Endothelial cell of umbilical vein (primary cell): Measurements from ENCODE around the gene MARVELD1. TPM values are rescaled to one million over a fixed set of nuclear protein-coding genes. Genes with fewer than 3 reads are reported as not detected.

Source experiments
- BruUV-seq: library from RNA; stranded (reverse); fragments of 400-500 nt; replicated peaks from 2 replicates; lab custom pipeline; 2021; lab: Mats Ljungman, UMichigan
- CTCF ChIA-PET: fragments of 300-600, 350-600 bp; sonication (Branson Sonifier 250); formaldehyde crosslinking; loops from one replicate; lab custom pipeline; 2021; ENCODE audit warnings: antibody characterized with exemption, inconsistent platforms; lab: Charles Lee
- POLR2A ChIA-PET: fragments of 300-600, 350-600 bp; sonication (Branson Sonifier 250); formaldehyde crosslinking; loops from one replicate; lab custom pipeline; 2021; ENCODE audit warnings: antibody characterized with exemption, inconsistent platforms; lab: Charles Lee
- DNase-seq: peaks from one replicate; pipeline ENCODE4 v3.0.0-alpha.2; 2011; ENCODE audit warnings: low read depth, low spot score
- FAIRE-seq: peaks from 2 replicates; lab custom pipeline; 2011; peaks lifted over from hg19 to GRCh38; lab: Jason Lieb, UNC
- H2AFZ ChIP-seq: 2 replicates; pipeline ENCODE4 v1.6.0; 2012; ENCODE audit warnings: low read depth, low read length, control low read depth, inconsistent platforms
- H3K27ac ChIP-seq: 2 replicates; pipeline ENCODE4 v1.5.1; 2011; ENCODE audit warnings: low read depth, mild to moderate bottlenecking, control low read depth, low read length, moderate library complexity; ENCODE audit not compliant: insufficient read depth
- H3K27me3 ChIP-seq, 2 experiments: 2 replicates each; pipeline versions ENCODE4 v1.6.0 to v1.6.1; 2011; ENCODE audit warnings: low read length in 2 of 2, mixed read lengths in 1 of 2; ENCODE audit not compliant: control insufficient read depth in 2 of 2, insufficient read depth in 2 of 2
- H3K36me3 ChIP-seq, 2 experiments: 2 replicates in 1 of 2; 3 replicates in 1 of 2; pipeline ENCODE4 v1.5.1; 2011; ENCODE audit warnings: low read length in 2 of 2, mild to moderate bottlenecking in 1 of 2, moderate library complexity in 1 of 2; ENCODE audit not compliant: control insufficient read depth in 2 of 2, insufficient read depth in 2 of 2; ENCODE audit errors: extremely low read depth in 1 of 2
- H3K4me1 ChIP-seq: 3 replicates; pipeline ENCODE4 v1.5.1; 2011; ENCODE audit warnings: mild to moderate bottlenecking, low read length; ENCODE audit not compliant: control insufficient read depth, insufficient read depth; ENCODE audit errors: extremely low read depth
- H3K4me2 ChIP-seq: 2 replicates; pipeline ENCODE4 v1.6.1; 2011; ENCODE audit warnings: low read length, control low read depth, mixed read lengths; ENCODE audit not compliant: insufficient read depth
- H3K4me3 ChIP-seq, 3 experiments: fragments of 200-600 bp in 1 of 3; sonication (generic), shearing (Covaris generic) in 1 of 3; replicated peaks in 1 of 3; 2 replicates each; pipeline ENCODE4 v1.5.1; 2011 to 2016; ENCODE audit warnings: control low read depth in 3 of 3, low read length in 3 of 3, mild to moderate bottlenecking in 2 of 3, inconsistent platforms in 1 of 3, low read depth in 1 of 3, moderate library complexity in 1 of 3; ENCODE audit not compliant: insufficient read depth in 1 of 3
- H3K79me2 ChIP-seq: 2 replicates; pipeline ENCODE4 v1.6.0; 2012; ENCODE audit warnings: low read length, inconsistent platforms; ENCODE audit not compliant: control insufficient read depth, insufficient read depth
- H3K9ac ChIP-seq: replicated peaks from 2 replicates; pipeline ENCODE3; 2011; ENCODE audit warnings: low read length, control low read depth; ENCODE audit not compliant: insufficient read depth; ENCODE audit errors: extremely low read depth
- H3K9me1 ChIP-seq: replicated peaks from 3 replicates; pipeline ENCODE4 v1.6.0; 2011; ENCODE audit warnings: mild to moderate bottlenecking, low read length; ENCODE audit not compliant: control insufficient read depth, insufficient read depth; ENCODE audit errors: extremely low read depth
- H3K9me3 ChIP-seq: replicated peaks from 2 replicates; pipeline ENCODE4 v1.5.1; 2012; ENCODE audit warnings: low read length, inconsistent platforms; ENCODE audit not compliant: control insufficient read depth, insufficient read depth
- H4K20me1 ChIP-seq: replicated peaks from 2 replicates; pipeline ENCODE3; 2011; ENCODE audit warnings: mild to moderate bottlenecking, low read length; ENCODE audit not compliant: control insufficient read depth, insufficient read depth; ENCODE audit errors: extremely low read depth
- EZH2 ChIP-seq: IDR thresholded peaks from 2 replicates; pipeline ENCODE4 v1.6.1; 2012; ENCODE audit warnings: borderline replicate concordance, low read depth, mild to moderate bottlenecking, moderate library complexity, low read length, inconsistent platforms; ENCODE audit not compliant: severe bottlenecking
- JUN ChIP-seq: IDR thresholded peaks from 2 replicates; pipeline ENCODE4 v1.6.1; 2011; ENCODE audit warnings: borderline replicate concordance, low read depth; ENCODE audit not compliant: insufficient read length, insufficient read depth
- POLR2A ChIP-seq: IDR thresholded peaks from 2 replicates; pipeline ENCODE4 v1.6.1; 2012; ENCODE audit warnings: low read depth, mild to moderate bottlenecking, control low read depth, low read length
- dilution Hi-C: fragments of 300-500 bp; cut with MboI; formaldehyde crosslinking; loops from one replicate; pipeline ENCODE4 v1.15.0; 2019; ENCODE audit warnings: low sequenced_read_pairs; ENCODE audit not compliant: extremely low pct_ligation_motif_present
- intact Hi-C: fragments of 100-400 bp; cut with micrococcal nuclease; formaldehyde crosslinking; loops from one replicate; pipeline ENCODE4 v1.10.0; 2022
- polyA plus RNA-seq, 4 experiments: library from polyadenylated mRNA; depleted of rRNA in 3 of 4; stranded (reverse) in 3 of 4; unstranded in 1 of 4; fragments of >200 nt; gene quantifications; 2 replicates each; pipeline versions ENCODE4 v1.2.1 to v1.2.3, GENCODE V29; 2011 to 2012; ENCODE audit warnings: missing spikeins in 1 of 4
- total RNA-seq: library from RNA; stranded (reverse); gene quantifications from 2 replicates; pipeline ENCODE4 v1.2.3, GENCODE V29; 2021
- TF ChIP-seq, protein P1 (sequence below), 2 donors: IDR thresholded peaks; 1 replicate in 1 of 2; 2 replicates in 1 of 2; pipeline ENCODE4 v1.5.1; 2011; ENCODE audit warnings: low read length in 2 of 2, mild to moderate bottlenecking in 2 of 2, moderate library complexity in 2 of 2, control low read depth in 1 of 2, inconsistent platforms in 1 of 2, low read depth in 1 of 2; ENCODE audit not compliant: insufficient read depth in 1 of 2; ENCODE audit errors: extremely low read depth in 1 of 2
- TF ChIP-seq, protein P2 (sequence below): IDR thresholded peaks from 2 replicates; pipeline ENCODE4 v1.6.1; 2011; ENCODE audit not compliant: insufficient read depth, insufficient read length

The MARVELD1 gene
- total and polyA plus RNA-seq, 2 donors (not counting 3 experiments of a cell fraction or from before 2014, with no cell fraction given), result 67.3 to 78.3 TPM

DNA sequence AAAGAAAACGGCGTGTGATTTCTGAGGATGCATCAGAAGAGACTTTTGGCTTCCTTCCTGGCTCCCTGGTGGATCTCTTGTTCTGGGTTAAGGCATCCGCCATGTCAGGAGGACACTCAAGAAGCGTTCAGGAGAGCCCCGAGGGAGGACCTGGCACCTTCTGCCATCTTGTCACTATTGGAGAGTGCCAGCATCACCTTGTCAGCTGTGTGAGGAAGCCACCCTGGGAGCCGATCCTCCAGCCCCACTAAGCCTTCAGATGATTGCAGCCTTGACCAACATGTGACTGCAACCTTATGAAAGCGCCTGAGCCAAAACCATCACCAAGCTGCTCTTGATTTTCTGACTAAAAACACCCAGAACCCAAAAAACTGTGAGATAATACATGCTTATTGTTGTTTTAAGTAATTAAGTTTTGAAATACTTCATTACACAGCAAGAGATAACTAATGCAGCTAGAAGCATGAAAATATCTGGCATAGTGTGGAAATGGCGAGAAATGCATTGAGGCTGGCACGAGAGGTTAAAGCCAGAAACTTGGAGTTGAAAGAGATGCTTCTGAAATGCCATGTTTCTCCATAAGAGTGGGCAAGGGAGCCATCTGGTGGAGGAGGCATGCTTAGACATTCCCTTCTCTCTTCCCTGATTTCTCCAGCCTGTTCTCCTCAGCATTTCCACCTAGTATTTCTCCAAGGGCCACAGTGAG, 18.0 kb downstream of the MARVELD1 start:
- H3K9me1 ChIP-seq, result no peaks in the 10 kb centered on the region
- no peaks in the 10 kb centered on the region for H3K79me2 ChIP-seq
- peak; percentile 99 for FAIRE-seq
- no peaks in the 10 kb centered on the region for H3K27me3 ChIP-seq
- intact Hi-C loops, result loop anchor here (1.0 to 10.0 kb wide), 6 partner anchors 22 to 237 kb away; partner anchors contain the start of genes ANKRD2, AVPI1, MMS19 and UBTD1
- POLR2A ChIA-PET, result no interaction called here
- no peak overlapping the region for H3K9ac ChIP-seq
- H3K9me3 ChIP-seq, result no peaks in the 10 kb centered on the region
- TF ChIP-seq, protein P1, sequence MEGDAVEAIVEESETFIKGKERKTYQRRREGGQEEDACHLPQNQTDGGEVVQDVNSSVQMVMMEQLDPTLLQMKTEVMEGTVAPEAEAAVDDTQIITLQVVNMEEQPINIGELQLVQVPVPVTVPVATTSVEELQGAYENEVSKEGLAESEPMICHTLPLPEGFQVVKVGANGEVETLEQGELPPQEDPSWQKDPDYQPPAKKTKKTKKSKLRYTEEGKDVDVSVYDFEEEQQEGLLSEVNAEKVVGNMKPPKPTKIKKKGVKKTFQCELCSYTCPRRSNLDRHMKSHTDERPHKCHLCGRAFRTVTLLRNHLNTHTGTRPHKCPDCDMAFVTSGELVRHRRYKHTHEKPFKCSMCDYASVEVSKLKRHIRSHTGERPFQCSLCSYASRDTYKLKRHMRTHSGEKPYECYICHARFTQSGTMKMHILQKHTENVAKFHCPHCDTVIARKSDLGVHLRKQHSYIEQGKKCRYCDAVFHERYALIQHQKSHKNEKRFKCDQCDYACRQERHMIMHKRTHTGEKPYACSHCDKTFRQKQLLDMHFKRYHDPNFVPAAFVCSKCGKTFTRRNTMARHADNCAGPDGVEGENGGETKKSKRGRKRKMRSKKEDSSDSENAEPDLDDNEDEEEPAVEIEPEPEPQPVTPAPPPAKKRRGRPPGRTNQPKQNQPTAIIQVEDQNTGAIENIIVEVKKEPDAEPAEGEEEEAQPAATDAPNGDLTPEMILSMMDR (IDR thresholded peaks at IDR 0.05; ENCODE audit: extremely low read depth in 1 of 2, insufficient read depth in 1 of 2, low read depth in 1 of 2, low read length in 2 of 2), result peak; percentile 82
- no peak for TF ChIP-seq POLR2A
- CTCF ChIA-PET, result interaction anchor here (0.8 to 21.8 kb wide), 7 partner anchors 8 to 54 kb away, joined by 3 to 863 read pairs (median 7); partner anchors contain the start of genes AVPI1 and MARVELD1
- no peaks in the 10 kb centered on the region for H4K20me1 ChIP-seq
- DNase-seq, result peak; percentile 79
- no peak overlapping the region for H3K4me3 ChIP-seq
- no TSS peak for BruUV-seq
- peaks cover 6% of the 10 kb centered on the region for H3K4me1 ChIP-seq
- no peak overlapping the region for H3K27ac ChIP-seq
- no peak overlapping the region for H3K4me2 ChIP-seq
- dilution Hi-C loops, result no loop called here
- peak overlapping the region; percentile 7 for H2AFZ ChIP-seq
- H3K36me3 ChIP-seq, result no peaks in the 10 kb centered on the region

DNA sequence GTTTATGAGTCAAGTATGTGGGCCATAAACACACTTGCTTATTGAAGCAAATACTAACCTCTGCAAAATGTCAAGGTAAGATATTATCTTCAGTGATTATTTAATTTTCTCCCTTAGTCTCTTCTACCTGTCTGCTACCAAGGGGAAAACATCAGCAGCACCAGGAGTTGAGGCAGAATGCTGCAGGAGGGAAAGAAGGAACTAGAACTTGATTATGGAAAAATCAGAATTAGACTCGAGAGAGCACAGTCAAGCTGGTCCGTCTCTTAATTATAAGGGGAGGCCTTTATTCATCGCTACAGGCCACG, 18.5 kb downstream of the MARVELD1 start:
- Histone ChIP-seq H3K36me3 (no peaks in the 10 kb centered on the region), H3K9me1 (no peaks in the 10 kb centered on the region), H3K27ac (no peak overlapping the region), H3K27me3 (no peaks in the 10 kb centered on the region), H4K20me1 (no peaks in the 10 kb centered on the region), H3K4me1 (peaks cover 1% of the 10 kb centered on the region), H3K4me2 (no peak overlapping the region), H2AFZ (no peak overlapping the region), H3K4me3 (no peak overlapping the region), H3K9me3 (no peaks in the 10 kb centered on the region), H3K79me2 (no peaks in the 10 kb centered on the region), H3K9ac (no peak overlapping the region)
- no peak for DNase-seq
- no TSS peak for BruUV-seq
- CTCF ChIA-PET, result interaction anchor here (0.8 to 21.8 kb wide), 6 partner anchors 9 to 55 kb away, joined by 3 to 863 read pairs (median 26); partner anchors contain the start of genes AVPI1 and MARVELD1
- dilution Hi-C loops (no loop called here), intact Hi-C loops (loop anchor here (10.0 kb wide), 1 partner anchor 237 kb away; the partner anchor contains the start of genes MMS19 and UBTD1)
- no peak for TF ChIP-seq JUN
- no peak for TF ChIP-seq POLR2A
- TF ChIP-seq, protein P1 (IDR thresholded peaks at IDR 0.05; ENCODE audit: extremely low read depth in 1 of 2, insufficient read depth in 1 of 2, low read depth in 1 of 2, low read length in 2 of 2), result no peak
- TF ChIP-seq EZH2, result no peak
- TF ChIP-seq, protein P2, sequence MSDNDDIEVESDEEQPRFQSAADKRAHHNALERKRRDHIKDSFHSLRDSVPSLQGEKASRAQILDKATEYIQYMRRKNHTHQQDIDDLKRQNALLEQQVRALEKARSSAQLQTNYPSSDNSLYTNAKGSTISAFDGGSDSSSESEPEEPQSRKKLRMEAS, result no peak
- no peak for FAIRE-seq
- POLR2A ChIA-PET, result no interaction called here
